Ectodermal cell (in vitro differentiated cells): ENCODE results near the gene WWP2.
"Not testable (repeated sequence)": the region's sequence is repeated elsewhere in the genome, so short reads cannot be mapped to it uniquely, and the experiment has no call there.

Source experiments
- H3K27ac ChIP-seq: 2 replicates; pipeline ENCODE4 v1.7.0; 2013; ENCODE audit warnings: mild to moderate bottlenecking, low read depth, low read length; ENCODE audit not compliant: insufficient read depth, poor library complexity, severe bottlenecking
- H3K27me3 ChIP-seq: 2 replicates; pipeline ENCODE4 v1.7.0; 2013; ENCODE audit warnings: mild to moderate bottlenecking, low read length; ENCODE audit not compliant: insufficient read depth, control insufficient read depth, poor library complexity, severe bottlenecking
- H3K36me3 ChIP-seq: one replicate; pipeline ENCODE4 v1.7.0; 2013; ENCODE audit warnings: low read length; ENCODE audit not compliant: control insufficient read depth, insufficient read depth
- H3K4me1 ChIP-seq: one replicate; pipeline ENCODE4 v1.7.0; 2013; ENCODE audit warnings: low read length; ENCODE audit not compliant: control insufficient read depth, insufficient read depth
- H3K4me3 ChIP-seq: 2 replicates; pipeline ENCODE4 v1.7.0; 2013; ENCODE audit warnings: low read depth, low read length, control low read depth; ENCODE audit not compliant: insufficient read depth
- H3K9me3 ChIP-seq: 2 replicates; pipeline ENCODE4 v1.7.0; 2013; ENCODE audit warnings: mild to moderate bottlenecking, low read length, moderate library complexity; ENCODE audit not compliant: control insufficient read depth
- WGBS, 2 experiments: methylation state at CpG; one replicate each; pipeline ENCODE4 v1.1.7; 2013; ENCODE audit warnings: missing lambda C conversion rate in 2 of 2; 5-methylcytosine and 5-hydroxymethylcytosine counted together

The WWP2 gene

GRCh38 chr16:69745959-69746358 lies 16.2 kb upstream of the WWP2 start:
- Histone ChIP-seq H3K4me1 (no peaks in the 10 kb centered on the region), H3K27ac (no peak overlapping the region), H3K9me3 (no peaks in the 10 kb centered on the region), H3K4me3 (no peak overlapping the region), H3K36me3 (peaks cover 76% of the 10 kb centered on the region), H3K27me3 (no peaks in the 10 kb centered on the region)
- 94% methylated on average over 10 of the region's 10 CpGs for WGBS, 2 experiments

DNA sequence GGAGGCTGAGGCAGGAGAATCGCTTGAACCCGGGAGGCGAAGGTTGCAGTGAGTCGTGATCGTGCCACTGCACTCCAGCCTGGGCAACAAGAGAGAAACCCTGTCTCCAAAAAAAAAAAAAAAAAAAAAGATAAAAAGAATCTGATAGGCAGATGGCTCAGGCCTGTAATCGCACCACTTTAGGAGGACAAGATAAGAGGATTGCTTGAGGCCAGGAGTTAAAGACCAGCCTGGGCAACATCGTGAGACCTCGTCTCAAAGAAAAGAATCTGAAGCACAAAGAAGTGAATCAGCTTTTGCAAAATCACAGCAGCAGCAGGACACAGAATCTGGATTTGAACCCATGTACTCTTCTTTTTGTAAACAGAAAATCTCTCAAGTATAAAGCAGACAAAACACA lies 15.0 kb upstream of the WWP2 start:
- H3K27ac ChIP-seq, result no peak overlapping the region
- H3K4me3 ChIP-seq, result no peak overlapping the region
- peaks cover 65% of the 10 kb centered on the region for H3K36me3 ChIP-seq
- no peaks in the 10 kb centered on the region for H3K27me3 ChIP-seq
- H3K4me1 ChIP-seq, result no peaks in the 10 kb centered on the region
- H3K9me3 ChIP-seq, result no peaks in the 10 kb centered on the region
- 92 to 93% methylated on average over 8 of the region's 8 CpGs for WGBS, 2 experiments

DNA sequence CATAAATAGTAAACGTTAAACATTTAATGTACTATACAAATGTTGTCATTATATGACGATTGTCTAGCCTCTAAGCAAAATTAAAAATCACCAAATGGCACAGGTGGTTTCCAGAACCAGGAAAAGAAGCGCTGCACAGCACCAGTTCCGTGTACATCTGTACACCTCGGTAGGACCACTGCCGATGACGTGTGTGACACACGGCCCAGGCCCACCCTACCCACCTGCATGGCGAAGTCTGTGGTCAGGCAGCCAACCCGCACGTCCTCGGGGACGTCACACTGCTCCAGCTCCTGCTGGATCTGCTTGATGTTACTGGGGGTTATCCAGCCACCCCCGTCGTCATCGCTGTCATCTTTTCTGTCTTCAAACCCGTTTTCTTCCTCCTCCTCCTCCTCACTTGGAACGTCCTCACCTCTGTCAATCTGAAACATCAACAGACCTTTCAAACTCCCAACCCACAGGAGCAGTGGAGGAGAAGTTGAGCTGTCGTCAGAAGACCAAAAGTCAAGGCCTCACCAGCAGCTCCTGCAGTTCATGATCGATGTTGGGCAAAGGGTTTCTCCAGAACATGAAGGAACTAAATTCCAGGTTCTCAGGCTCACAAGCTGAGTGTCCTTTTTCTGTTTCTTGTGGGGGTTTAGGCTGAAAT lies 13.3 kb upstream of the WWP2 start:
- Histone ChIP-seq H3K36me3 (peaks cover 54% of the 10 kb centered on the region), H3K27me3 (no peaks in the 10 kb centered on the region), H3K9me3 (no peaks in the 10 kb centered on the region), H3K4me1 (peaks cover 5% of the 10 kb centered on the region), H3K27ac (no peak overlapping the region), H3K4me3 (no peak overlapping the region)
- 93 to 95% methylated on average over 19 to 20 of the region's 20 CpGs for WGBS, 2 experiments

- H3K27ac ChIP-seq, result no peak overlapping the region
- H3K9me3 ChIP-seq, result no peaks in the 10 kb centered on the region
- peaks cover 13% of the 10 kb centered on the region for H3K36me3 ChIP-seq
- 12 to 17% methylated on average over 4 of the region's 4 CpGs for WGBS, 2 experiments
- H3K4me3 ChIP-seq, result peak overlapping the region; percentile 95
- peaks cover 6% of the 10 kb centered on the region for H3K4me1 ChIP-seq
- no peaks in the 10 kb centered on the region for H3K27me3 ChIP-seq
Measured at GRCh38 chr16:69754143-69754468, 8.0 kb upstream of the WWP2 start.

DNA sequence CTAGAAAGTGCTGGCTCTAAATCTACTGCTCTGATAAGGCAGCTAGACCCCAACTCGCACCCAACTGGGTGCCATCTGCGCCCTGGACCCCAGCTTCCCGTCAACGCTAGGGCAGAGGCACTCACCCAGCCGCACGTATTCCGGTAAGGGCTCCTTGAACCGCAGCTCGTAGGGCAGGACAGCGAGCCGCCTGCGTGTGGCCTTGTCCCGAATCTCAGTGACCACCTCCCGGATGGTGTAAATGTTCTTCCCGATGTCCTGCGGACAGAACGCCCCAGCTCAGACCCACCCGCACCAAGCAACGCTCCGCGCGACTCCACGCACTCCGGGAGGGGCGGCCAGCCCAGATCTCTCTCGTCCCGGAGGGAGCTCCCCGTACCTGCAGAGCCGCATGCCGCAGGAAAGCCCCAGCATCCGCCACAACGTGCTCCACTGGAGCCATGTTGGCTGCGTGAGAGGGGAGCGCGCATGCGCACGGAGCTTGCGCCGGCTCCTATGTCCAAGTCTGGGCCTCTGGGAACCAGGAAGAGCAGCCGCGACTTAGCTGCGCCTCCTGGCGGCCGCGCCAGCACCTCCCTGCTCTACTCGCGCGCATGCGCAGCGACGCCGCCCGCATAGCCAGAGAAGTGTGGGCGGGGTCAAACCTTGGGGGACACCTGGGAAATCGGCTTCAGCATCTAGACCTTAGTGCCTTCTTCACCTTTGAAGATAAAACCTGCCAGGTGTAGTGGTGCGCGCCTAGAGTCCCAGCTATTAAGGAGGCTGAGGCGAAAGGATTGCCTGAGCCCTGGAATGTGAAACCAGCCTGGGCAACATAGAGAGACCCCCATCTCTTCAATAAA lies 7.4 kb upstream of the WWP2 start, which contains the start of gene NOB1:
Gene NOB1 (minus strand): TSS at position 458 of the 842 bp plus-strand sequence. CDS start 16 bp downstream, at position 442.
- WGBS, 2 experiments, result 1% methylated on average over 58 of the region's 58 CpGs
- peak within 1 kb of the TSS; percentile 95 for H3K4me3 ChIP-seq
- H3K27me3 ChIP-seq, result no peaks in the 10 kb centered on the region
- peak within 1 kb of the TSS; percentile 47 for H3K27ac ChIP-seq
- H3K36me3 ChIP-seq, result peaks cover 9% of the 10 kb centered on the region
- H3K4me1 ChIP-seq, result peaks cover 6% of the 10 kb centered on the region
- H3K9me3 ChIP-seq, result no peaks in the 10 kb centered on the region

DNA sequence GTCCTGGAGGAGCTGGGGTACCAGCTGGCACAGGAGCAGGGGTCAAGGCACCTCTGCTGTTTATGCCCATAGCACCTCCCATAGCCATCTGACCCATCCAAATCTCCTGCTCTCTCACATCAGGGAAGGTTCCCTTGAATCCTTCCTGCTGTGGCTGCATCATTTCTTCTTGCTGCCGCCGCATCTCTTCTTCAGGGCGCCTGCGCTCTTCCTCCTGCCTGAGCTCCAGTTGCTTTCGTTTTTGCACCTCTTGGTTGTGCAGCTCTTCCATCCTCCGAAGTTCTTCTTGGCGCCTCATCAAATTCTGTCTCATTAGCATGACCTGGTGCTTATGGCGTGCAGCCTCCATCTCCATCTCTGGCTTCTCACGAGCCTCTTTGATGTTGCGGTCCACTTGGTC lies 5.4 kb upstream of the WWP2 start:
- Histone ChIP-seq H3K4me1 (peaks cover 6% of the 10 kb centered on the region), H3K4me3 (no peak overlapping the region), H3K27ac (no peak overlapping the region), H3K9me3 (no peaks in the 10 kb centered on the region), H3K27me3 (no peaks in the 10 kb centered on the region), H3K36me3 (no peaks in the 10 kb centered on the region)
- WGBS, 2 experiments, result 91 to 93% methylated on average over 10 of the region's 10 CpGs

- H3K4me3 ChIP-seq, H3K27ac ChIP-seq, H3K27me3 ChIP-seq, H3K4me1 ChIP-seq, H3K36me3 ChIP-seq, H3K9me3 ChIP-seq: not testable (repeated sequence)
- WGBS, 2 experiments, result 91 to 93% methylated on average over 13 of the region's 13 CpGs
Measured at GRCh38 chr16:69757375-69757774, 4.8 kb upstream of the WWP2 start.

DNA sequence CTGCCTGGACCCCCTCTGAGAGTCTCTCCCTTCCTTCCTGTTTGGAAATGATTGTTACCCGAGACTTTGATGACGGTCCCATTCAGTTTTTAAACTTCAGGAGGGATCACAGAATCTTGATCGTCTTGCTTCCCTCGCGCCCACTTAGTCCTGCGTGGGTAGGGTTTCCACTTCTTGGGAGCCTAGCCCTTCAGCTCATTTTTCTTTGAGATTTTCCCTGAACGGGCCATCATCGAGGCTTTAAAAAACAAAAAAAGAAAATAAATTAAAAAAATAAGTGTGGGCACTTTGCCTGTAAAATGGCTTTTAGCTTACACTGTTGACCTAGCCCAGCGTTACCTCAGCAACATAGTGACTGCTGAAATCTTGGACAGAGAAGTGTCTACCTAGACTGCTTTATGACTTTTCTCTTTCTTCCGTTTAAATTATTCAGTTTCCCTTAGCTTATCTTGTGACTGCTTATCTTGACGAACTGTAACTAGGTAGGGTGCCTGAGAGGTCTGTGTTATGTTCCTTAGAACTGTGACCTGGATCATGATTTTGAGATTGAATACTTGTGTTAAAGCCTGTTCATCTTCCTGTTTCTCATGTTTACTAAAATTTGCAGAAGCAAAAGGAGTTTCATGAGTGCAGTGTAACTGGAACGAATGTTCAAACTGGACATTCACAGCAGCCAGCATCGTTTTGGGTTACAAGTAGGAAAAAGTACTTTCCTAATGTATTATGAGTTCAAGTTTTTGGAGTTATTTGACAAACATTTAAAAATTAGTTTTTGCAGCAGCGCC lies 874 bp downstream of the WWP2 start:
- Histone ChIP-seq H3K27me3 (no peaks in the 10 kb centered on the region), H3K4me1 (peaks cover 5% of the 10 kb centered on the region), H3K4me3 (peak overlapping the region; percentile 92), H3K27ac (no peak overlapping the region), H3K9me3 (no peaks in the 10 kb centered on the region), H3K36me3 (no peaks in the 10 kb centered on the region)
- WGBS, 2 experiments, result 30 to 32% methylated on average over 14 of the region's 14 CpGs

DNA sequence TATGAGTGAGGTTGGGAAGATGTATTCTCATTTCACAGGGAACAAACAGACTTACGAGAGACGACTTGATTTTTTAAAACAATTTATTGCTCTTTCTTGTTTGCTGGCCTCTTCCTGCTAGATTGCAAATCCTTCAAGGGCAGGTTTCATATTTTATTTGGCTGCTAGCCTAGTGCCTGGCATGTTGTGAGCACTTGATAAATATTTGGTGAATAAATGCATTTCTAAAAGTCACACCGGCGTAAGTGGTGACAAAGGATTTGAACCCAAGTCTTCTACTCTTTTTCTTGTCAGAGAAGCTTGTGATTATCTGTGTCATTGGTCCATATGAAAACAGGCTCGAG lies 1.4 kb downstream of the WWP2 start:
- Histone ChIP-seq H3K36me3 (no peaks in the 10 kb centered on the region), H3K4me1 (peaks cover 5% of the 10 kb centered on the region), H3K4me3 (no peak overlapping the region), H3K27ac (no peak overlapping the region), H3K27me3 (no peaks in the 10 kb centered on the region), H3K9me3 (no peaks in the 10 kb centered on the region)
- WGBS, 2 experiments, result 95 to 97% methylated on average over 5 of the region's 5 CpGs
